ENCODE data around the gene MON1B.
"Not testable (repeated sequence)": the region's sequence is repeated elsewhere in the genome, so short reads cannot be mapped to it uniquely, and the experiment has no call there.

MON1B gene

GRCh38 chr16:77190478-77191258, at the start of gene MON1B:
Gene MON1B, plus strand, starts transcription at chr16:77191190. Its CDS starts 296 bp downstream, at chr16:77191486.
- H3K4me3 ChIP-seq (ENCODE audit: low read depth, low read length), result peak within 1 kb of the TSS; percentile 69
- peak; percentile 95 for DNase-seq (ENCODE audit: low read depth)

GRCh38 chr16:77143364-77143763, 47.6 kb upstream of the MON1B start:
- no peak for DNase-seq (ENCODE audit: low read depth)
- no peak overlapping the region for H3K4me3 ChIP-seq (ENCODE audit: low read depth, low read length)

GRCh38 chr16:77148121-77148520, 42.9 kb upstream of the MON1B start:
- DNase-seq (ENCODE audit: low read depth), result no peak
- H3K4me3 ChIP-seq (ENCODE audit: low read depth, low read length), result no peak overlapping the region

- H3K4me3 ChIP-seq (ENCODE audit: low read depth, low read length), result no peak overlapping the region
- no peak for DNase-seq (ENCODE audit: low read depth)
Measured at GRCh38 chr16:77157346-77158058, 33.5 kb upstream of the MON1B start.

GRCh38 chr16:77158293-77158692, 32.7 kb upstream of the MON1B start:
- H3K4me3 ChIP-seq (ENCODE audit: low read depth, low read length), result no peak overlapping the region
- no peak for DNase-seq (ENCODE audit: low read depth)

- no peak overlapping the region for H3K4me3 ChIP-seq (ENCODE audit: low read depth, low read length)
- no peak for DNase-seq (ENCODE audit: low read depth)
Measured at GRCh38 chr16:77165006-77165405, 26.0 kb upstream of the MON1B start.

- not testable (repeated sequence) for H3K4me3 ChIP-seq (ENCODE audit: low read depth, low read length); DNase-seq (ENCODE audit: low read depth)
Measured at GRCh38 chr16:77165536-77166236, 25.3 kb upstream of the MON1B start.

- DNase-seq (ENCODE audit: low read depth), result no peak
- H3K4me3 ChIP-seq (ENCODE audit: low read depth, low read length), result no peak overlapping the region
Measured at GRCh38 chr16:77166726-77167125, 24.3 kb upstream of the MON1B start.

- DNase-seq (ENCODE audit: low read depth), result no peak
- H3K4me3 ChIP-seq (ENCODE audit: low read depth, low read length), result no peak overlapping the region
Measured at GRCh38 chr16:77168901-77169300, 22.1 kb upstream of the MON1B start.

GRCh38 chr16:77169650-77170236, 21.2 kb upstream of the MON1B start:
- no peak for DNase-seq (ENCODE audit: low read depth)
- no peak overlapping the region for H3K4me3 ChIP-seq (ENCODE audit: low read depth, low read length)

- no peak overlapping the region for H3K4me3 ChIP-seq (ENCODE audit: low read depth, low read length)
- DNase-seq (ENCODE audit: low read depth), result no peak
Measured at GRCh38 chr16:77170805-77171204, 20.2 kb upstream of the MON1B start.

GRCh38 chr16:77171745-77172635, 19.0 kb upstream of the MON1B start:
- no peak overlapping the region for H3K4me3 ChIP-seq (ENCODE audit: low read depth, low read length)
- DNase-seq (ENCODE audit: low read depth), result peak; percentile 15

- no peak overlapping the region for H3K4me3 ChIP-seq (ENCODE audit: low read depth, low read length)
- DNase-seq (ENCODE audit: low read depth), result no peak
Measured at GRCh38 chr16:77172951-77173350, 18.0 kb upstream of the MON1B start.

- no peak for DNase-seq (ENCODE audit: low read depth)
- no peak overlapping the region for H3K4me3 ChIP-seq (ENCODE audit: low read depth, low read length)
Measured at GRCh38 chr16:77183137-77183536, 7.9 kb upstream of the MON1B start.

- H3K4me3 ChIP-seq (ENCODE audit: low read depth, low read length); DNase-seq (ENCODE audit: low read depth): not testable (repeated sequence)
Measured at GRCh38 chr16:77186298-77186697, 4.7 kb upstream of the MON1B start.

GRCh38 chr16:77190190-77190477, 856 bp upstream of the MON1B start:
- no peak for DNase-seq (ENCODE audit: low read depth)
- peak overlapping the region; percentile 69 for H3K4me3 ChIP-seq (ENCODE audit: low read depth, low read length)

GRCh38 chr16:77191259-77191969, 424 bp downstream of the MON1B start:
- peak overlapping the region; percentile 69 for H3K4me3 ChIP-seq (ENCODE audit: low read depth, low read length)
- DNase-seq (ENCODE audit: low read depth), result no peak

- H3K4me3 ChIP-seq (ENCODE audit: low read depth, low read length), result no peak overlapping the region
Measured at GRCh38 chr16:77193377-77193776, 2.4 kb downstream of the MON1B start.

More at GRCh38 chr16:77193377-77193776, 2.4 kb downstream of the MON1B start:
- DNase-seq (ENCODE audit: low read depth), result no peak
